Stimulated activated CD8-positive, alpha-beta memory T cell treated with anti-CD3 and anti-CD28 coated beads, Interleukin-12 subunit alpha, Interleukin-12 subunit beta, amount 100 ng/mL, for 4 hours (primary cell): ENCODE measurements around the gene SLC25A48.

Experiments
- DNase-seq: peaks from one replicate; pipeline ENCODE4 v3.0.0-alpha.2; 2020; ENCODE audit warnings: low read depth

The SLC25A48 gene, protein sequence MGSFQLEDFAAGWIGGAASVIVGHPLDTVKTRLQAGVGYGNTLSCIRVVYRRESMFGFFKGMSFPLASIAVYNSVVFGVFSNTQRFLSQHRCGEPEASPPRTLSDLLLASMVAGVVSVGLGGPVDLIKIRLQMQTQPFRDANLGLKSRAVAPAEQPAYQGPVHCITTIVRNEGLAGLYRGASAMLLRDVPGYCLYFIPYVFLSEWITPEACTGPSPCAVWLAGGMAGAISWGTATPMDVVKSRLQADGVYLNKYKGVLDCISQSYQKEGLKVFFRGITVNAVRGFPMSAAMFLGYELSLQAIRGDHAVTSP

DNA sequence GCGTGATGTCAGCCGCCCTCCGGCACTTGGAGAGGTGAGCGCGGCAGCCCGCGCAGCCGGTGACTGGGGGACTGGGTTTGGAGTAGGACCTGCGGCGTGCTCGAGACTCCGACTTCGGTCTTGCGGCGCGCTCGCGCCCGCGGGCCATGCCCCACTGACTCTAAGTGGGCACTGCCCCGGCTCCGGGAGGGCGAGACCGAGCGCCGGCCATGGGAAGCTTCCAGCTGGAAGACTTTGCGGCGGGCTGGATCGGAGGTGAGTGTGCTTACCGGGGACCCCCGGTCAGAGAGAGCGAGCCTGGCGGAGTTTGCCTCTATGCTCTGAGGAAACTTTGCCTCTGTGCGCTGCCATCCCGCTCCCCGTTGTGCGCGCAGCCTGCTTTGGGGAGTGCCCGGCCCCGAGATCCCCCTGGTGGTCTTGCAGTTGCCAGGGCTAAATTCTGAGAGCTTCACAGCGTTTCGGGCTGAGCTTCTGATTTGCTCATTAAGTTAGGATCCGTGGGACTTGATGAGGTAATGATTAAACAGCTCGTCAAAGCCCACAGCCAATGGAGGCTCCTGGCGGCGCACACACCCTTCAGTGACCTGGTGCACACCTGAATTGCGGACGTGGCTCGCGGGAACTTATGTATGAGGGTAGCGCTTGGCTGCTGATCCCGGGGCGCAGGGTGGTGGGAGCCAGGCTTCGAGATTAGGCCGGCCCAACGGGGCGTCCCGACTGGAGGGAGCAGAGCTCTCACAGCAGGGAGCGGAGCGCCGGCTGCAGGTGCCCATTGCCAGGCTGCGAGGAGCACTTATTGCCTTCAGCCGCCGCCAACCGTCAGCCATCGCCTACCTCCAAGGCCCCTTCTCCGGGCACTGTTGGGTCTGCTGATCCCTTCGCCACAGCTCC, at the start of gene SLC25A48:
Gene SLC25A48, plus strand, starts transcription at position 25 of the 891 bp plus-strand sequence. Its CDS starts 185 bp downstream, at position 210.
- no peak for DNase-seq

DNA sequence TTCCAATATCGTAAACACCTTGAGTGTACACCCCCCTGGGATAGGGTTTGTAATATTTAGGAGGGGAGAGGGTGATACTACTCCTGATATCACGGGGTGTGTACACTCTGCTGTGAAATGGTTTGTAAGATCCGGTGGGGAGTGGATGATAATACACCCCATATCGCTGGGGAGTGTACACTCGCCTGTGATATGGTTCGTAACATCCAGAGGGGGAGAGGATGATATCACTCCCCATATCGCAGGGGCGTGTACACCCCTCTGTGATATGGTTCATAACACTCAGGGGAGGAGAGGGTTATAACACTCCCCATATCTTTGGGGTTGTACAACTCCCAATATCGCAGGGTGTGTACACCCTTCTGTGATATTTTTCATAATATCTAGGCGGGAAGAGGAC, 33.8 kb upstream of the SLC25A48 start:
- no peak for DNase-seq

DNA sequence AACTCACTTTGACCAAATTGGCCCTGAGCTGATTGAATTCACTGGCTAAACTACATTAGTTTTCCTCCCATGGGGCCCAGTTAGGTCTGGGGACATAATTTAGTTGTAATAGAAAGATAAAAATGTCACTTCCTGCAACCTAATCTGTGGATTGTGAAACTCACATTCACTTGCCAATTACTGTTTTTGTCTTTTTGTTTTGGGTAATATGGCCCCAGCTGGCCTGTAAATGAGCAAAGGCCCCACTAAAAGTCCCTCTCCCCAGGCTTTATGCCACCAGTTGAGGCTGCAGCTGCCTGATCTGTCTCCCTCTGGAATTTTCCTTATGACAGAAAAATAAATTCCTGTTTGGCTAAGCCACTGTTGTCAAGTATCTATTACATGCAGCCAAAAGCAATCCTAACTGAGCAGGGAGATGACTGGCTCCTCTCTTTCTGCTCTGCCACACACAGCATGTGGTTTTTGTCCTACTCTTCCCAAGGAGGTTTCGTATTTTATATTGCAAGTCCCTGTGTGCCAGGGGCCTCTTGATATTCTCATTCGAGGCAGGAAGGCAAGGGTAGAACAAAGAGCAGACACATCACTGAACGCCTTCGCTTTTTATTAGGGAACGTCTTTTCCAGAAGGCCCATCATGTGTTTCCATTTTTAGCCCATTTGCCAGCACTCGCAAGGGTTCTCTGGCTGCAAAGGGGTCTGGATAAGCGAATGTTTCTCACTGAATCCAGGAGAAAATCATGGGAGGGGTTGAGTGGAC, 24.1 kb upstream of the SLC25A48 start:
- DNase-seq: no peak

DNA sequence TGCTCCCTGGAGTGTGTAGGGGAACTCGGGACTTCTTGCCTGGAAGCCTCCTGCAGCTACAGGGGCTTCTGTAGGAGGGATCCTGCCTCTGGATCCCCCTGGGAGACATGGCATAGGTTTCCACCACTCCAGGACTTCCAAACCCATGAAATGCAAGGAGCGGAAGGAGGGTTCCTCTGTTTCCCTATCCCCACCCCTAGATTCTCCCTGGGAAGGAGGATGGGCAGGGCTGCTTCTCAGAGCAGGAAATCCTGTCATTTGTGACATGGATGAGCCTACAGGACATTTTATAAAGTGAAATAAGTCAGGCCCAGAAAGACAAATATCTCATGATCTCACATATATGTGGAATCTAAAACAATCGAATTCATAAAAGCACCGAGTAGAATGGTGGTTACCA, 23.5 kb upstream of the SLC25A48 start:
- DNase-seq: no peak

DNA sequence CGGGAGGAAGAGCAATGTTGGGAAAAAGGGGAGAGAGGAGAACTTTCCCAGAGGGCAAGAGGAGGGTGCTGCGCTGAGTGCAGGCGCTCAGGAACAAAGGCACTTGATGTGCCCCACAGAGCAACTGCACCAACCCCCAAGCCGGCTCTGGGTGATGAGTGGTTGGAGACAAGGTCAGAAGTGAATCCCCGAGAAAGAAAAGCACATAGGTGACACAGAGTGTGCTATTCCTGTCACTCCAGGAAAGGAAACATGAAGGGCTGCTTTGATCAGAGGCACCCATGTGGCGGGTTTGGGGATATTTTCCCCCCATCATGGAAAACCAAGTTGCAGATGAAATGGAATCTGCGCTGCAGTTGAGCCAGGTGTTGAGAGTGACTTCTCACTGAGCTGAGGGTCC, 20.7 kb upstream of the SLC25A48 start:
- DNase-seq: no peak

DNA sequence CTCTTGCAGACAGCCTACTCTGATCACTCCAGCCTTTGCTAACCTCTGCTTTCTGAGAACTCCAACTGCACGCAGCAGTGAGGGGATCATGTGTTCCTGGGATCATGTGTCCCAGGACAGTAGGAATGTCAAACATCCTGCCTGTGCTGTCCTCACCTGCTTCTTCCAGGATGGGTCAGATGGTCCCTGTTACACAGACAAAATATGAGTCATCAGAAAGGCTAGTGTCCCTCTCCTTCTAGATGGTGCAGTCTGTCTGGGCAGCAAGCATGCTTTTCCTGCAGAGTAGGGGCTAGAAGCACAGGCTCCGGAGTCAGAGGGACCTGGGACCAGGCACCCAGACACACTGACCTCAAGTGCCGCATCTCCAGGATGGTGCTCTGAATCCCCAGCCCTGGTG, 20.1 kb upstream of the SLC25A48 start:
- no peak for DNase-seq

DNA sequence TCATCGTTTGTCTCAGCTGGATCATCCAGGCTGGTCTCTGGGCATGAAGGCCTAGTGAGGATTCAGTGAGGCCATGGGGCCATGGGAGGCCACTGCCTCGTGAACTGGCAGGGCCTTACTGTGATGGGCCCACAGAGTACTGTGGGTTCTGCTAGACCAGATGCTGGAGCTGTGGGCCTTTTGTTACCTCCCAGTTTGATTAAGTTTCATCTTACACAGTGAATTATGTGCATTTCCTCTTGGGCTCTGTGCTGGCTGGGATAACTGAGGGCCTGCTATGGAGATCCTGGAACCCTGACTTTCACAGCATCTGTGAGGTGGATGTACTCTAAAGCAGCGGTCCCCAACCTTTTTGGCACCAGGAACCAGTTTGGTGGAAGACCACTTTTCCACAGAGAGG, 19.7 kb upstream of the SLC25A48 start:
- DNase-seq: no peak

DNA sequence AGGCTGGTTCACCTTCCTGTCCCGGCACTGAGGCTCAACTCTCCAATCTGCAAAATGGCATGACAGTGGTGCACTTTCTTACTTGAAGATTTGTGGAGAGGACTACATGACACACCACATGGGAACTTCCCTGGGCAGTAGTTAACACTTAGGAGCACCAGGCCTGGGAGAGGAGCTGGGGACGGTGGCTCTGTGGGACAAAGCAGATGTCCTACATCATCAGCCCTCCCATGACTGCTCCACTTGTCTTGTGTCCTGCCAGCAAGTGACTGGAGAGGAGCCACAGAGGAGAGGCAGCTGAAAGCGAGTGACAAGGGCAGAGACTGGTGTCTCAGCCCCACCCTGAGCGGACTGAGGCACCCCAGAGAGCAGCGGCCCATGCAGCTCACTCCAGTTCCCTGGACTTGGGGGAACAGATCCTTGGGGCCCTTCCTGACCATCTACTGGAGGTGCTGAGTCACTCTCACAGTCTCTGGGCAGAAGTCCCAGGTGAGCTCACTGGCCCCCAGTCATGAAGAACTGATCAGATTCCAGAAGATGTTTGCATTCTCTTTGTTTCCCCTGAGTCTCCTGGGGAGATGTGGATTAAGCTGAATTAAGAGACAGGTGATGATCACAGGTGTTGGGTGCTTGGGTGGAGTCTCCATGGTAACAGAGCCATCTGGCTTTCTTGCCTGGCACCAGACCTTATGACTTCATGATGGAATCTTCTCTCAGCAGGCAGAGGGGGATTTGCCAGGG, 13.2 kb upstream of the SLC25A48 start:
- no peak for DNase-seq

DNA sequence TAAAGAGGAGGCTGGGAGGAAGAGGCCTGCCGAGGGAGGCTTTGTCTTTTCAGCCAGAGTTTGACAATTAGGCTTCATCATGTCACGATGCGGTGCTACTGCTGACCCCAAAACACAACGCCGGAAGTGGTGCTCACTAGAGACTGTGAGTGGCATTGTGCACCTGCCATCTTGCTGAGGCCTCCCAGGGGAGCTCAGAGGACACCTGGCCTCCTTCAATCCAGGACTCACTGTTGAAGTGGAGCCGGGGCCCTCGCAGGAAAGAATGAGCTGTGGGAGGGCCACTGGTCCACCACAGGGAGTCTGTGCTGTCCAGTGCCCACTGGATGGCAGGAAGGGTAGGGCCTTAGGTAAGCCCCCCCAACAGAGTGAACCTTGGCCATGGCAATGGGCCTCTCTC, 12.7 kb upstream of the SLC25A48 start:
- DNase-seq: no peak

DNA sequence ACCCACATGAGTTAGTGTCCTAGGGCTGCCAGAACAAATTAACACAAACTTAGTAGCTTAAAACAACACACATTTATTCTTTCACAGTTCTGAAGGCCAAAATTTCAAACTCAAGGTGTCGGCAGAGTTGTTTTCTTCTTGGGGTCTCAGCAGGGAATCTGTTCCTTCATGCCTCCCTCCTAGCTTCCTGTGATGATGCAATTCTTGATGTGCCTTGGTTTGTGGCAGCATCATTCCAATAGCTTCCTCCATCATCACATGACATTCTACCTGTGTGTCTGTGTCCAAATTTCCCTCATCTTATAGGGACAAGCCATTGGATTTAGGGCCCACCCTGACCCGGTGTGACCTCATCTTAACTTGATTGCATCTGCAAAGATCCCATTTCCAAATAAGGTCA, 12.2 kb upstream of the SLC25A48 start:
- DNase-seq: no peak

DNA sequence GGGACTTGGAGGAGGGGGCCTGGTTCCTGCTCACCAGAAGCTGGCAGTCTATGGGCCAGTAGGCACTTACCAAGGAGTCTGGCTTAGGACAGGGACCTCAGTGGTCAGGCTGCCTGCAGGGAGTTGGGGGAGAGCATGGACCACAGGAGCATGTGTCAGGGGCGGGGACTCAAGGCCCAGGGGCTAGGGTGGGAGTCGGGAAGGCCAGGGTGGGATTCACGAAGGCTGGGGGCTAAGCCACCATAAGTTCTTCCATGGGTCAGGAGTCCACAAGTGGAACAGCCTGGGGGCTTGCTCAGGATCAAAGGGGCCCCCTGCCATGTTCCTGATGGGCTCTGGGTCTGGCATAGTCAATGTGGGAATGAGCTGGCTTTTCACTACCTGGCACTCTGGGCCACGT, 11.5 kb upstream of the SLC25A48 start:
- DNase-seq: no peak

DNA sequence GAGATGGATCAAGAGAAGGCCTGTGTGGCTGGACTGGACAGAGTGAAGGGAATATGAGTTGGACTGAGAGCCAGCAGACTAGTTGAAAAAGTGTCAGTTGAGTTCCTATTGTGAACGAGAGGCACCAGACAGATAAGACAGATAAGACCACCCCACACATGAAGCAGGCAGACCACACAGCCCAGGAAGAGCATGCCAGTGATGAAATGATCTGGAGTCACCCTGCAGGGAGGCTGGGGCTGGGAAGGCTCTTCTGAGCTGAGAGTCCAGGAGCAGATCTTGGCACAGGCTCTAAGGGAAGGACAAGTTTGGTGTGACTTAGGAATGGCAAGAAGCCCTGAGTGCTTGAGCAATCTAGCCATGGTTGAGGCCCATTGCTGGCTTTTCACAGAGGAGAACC, 10.6 kb upstream of the SLC25A48 start:
- DNase-seq: no peak

DNA sequence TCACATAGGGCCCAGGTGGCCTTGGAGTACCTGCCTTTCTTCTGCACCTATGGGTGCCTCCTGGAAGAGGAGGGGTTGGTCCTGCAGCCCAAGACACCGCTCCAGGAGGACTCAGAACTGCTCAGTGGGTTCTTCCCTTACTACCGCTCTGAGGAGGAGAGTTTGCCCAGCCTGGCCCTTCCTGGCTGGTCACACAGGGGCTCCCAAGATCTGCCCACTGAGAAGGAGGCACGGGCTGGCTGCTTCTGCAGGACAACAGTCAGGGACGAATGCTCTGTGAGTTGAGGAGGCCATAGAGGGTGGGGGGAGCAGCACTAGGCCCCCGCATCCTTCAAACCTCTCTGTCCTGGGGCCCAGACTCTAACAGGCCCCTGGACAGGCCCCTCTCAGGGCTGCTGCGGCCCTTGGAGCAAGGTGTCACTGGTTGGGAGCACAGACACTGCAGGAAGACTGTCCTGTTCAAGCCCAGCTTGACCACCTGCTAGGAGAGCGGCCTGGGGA, 9.9 kb upstream of the SLC25A48 start:
- no peak for DNase-seq

DNA sequence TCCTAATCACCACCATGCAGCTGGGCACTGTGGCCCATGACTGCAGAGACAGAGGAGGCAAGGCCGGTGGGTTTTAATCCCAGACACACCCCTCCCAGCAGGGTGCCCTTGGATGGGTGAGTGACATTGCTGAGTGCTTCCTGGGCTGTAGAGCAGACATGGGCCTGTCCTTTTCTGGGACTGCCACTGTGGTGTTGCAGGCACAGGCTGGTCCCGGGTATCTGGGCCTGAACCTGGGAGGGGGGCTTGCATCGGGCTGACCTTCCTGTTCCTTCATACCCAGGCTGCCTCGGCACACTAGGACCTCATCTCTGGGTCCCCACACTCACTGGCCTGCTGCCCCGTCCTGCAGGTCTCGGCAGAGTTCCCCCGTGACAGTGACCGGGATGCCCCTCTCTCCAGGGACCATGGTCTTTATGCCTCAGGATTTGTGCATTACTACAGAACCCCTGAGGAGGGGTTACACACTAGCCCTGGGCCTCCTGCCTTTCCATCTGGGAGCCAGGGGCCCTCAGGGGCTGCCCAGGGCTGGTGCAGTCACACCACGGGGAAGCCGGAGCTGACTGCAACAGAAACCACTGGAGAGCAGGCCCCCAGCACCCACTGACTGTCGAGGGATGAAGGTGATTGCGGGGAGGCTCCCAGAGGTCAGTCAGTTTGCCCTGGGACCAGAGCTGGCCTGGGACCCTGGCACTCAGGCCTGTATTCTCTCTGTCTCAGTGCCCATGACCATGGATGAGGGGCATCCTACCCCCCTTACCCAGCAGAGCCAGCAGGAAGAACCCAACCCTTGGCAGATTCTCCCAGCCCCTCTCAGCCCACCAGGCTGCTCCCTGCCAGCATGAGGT, 8.9 kb upstream of the SLC25A48 start:
- no peak for DNase-seq

DNA sequence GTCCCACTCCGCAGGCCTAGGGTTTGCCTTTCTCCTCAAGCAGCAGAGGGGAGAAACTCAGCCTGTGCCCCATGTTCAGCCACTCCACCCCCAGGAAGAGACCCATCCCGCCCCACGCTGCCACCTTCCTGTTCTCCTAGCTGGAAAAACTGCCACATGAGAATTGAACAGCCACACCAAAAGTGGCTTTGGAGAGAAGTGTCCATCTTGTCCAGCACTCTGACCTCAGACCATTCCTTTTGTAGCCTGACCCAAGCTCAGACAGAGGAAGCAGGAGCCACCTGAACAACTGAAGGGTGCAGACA, 8.3 kb upstream of the SLC25A48 start:
- DNase-seq: no peak

DNA sequence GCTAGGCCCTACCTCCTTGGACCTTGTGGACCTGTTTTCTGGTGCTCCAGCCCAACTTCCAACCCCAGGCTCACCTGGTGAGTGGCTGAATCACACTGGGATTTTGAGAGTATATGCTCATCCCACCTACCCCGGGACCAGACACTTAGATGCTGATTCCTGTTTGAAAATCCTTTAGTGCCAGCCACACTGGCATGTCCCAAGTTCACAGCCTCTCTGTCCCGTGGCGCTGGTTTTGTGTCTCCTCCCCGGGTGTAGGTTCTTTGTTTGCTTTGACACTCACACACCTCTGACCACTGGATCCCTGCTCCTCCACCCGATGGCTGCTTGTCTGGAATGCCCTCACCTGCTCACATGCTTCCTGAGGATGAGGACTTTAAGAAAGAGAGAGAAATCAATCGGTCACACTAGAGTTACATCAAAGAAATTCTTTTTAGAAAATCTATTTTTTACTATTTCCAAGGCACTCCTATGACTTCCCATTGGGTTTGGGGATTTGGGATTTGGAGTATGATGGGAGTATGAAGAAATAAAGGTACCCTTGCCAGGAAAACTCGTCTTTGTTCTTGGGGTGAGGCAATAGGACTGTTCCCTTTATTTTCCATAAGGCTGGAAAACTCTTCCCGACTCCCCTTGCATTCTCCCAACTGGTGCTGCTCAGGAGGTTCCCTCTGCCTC, 7.3 kb upstream of the SLC25A48 start:
- DNase-seq: no peak

DNA sequence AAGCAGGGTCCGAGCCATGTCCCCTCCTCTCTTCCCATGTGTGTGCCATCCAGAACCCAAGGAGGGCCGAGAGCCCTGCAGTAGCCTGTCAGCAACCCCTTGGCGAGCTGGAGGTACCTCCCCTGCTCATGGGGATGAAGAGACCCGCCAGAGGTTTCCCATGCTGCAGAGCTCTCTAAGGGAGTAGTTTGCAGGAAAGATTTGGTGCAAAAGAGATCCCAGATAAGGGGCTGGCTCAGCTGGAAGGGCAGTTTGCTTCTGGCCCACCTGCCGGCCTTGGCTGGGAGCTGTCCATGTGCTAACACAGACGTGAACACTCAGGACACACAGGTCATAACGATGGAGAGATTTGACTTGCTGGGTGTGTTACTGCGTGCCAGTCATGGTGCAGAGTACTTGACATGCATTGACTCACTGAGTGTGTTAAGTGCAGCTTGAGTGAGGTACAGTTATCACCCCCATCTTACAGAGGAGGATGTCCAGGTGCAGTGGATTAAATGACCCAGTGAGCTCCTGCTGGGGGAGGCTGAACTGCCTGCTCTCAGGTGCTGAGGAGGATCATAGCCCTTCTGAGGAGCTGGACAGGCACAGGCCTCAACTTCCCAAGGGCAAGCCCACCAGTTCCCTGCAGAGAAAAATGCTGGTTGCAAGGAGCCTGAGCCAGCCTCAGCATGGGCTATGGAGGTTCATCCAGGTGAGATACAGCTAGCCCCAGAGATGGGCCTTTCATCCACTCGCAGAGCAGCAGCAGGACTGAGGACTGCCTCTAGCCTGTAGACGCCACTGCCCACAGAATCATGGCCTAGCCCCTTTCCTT, 6.3 kb upstream of the SLC25A48 start:
- DNase-seq: no peak

DNA sequence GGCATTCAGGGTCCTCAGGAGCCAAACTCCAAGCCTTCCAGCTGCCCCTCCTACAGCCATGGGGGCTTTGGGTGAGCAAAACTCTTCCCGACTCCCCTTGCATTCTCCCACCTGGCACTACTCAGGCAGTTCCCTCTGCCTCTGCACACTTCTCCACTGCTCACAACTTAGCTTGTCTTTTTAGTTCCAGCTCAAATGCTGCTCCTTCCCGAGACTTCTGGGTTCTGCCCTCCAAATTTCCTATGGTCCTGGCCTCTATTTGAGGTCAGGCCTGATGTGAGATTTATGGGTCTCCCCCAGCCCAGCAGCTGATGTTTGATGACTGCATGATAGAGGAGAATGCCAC, 5.7 kb upstream of the SLC25A48 start:
- no peak for DNase-seq

DNA sequence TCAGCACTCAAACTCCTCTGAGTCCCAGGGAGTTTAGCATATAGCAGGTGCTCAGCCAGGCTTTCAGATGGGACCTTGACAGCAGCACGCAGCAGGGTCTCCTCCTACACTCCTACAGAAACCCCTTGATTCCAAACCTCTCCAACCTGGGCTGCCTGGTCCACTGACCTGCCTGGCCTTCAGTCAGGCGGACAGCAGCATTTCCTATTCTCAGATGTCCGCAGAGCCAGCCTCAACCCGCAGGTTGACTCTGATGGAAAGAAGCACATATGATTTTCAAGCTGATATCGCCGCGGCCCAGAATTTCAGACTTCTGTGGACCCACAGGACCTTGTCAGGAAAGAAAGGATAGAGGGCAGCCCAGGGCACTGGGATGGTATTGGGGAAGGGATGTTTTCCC, 5.3 kb upstream of the SLC25A48 start:
- DNase-seq: no peak
